Activated naive CD8-positive, alpha-beta T cell treated with anti-CD3 and anti-CD28 coated beads, Interleukin-2, amount 50 U/mL, for 24 hours (primary cell): ENCODE measurements around the gene SDR39U1.

ENCODE experiments used
- ATAC-seq: fragments of 150-1000 bp; cut with Tn5 transposase; one replicate; pipeline ENCODE4 v1.10.0; 2021
- DNase-seq: peaks from one replicate; pipeline ENCODE4 v3.0.0; 2021
- H3K27ac Mint-ChIP-seq: one replicate; pipeline ENCODE4 v1.8.0; 2021; ENCODE audit warnings: mild to moderate bottlenecking, mixed read lengths
- H3K27me3 Mint-ChIP-seq: one replicate; pipeline ENCODE4 v1.8.0; 2021; ENCODE audit warnings: mixed read lengths
- H3K36me3 Mint-ChIP-seq: one replicate; pipeline ENCODE4 v1.8.0; 2021; ENCODE audit warnings: low read depth, mixed read lengths
- H3K4me1 Mint-ChIP-seq: one replicate; pipeline ENCODE4 v1.8.0; 2021; ENCODE audit warnings: mixed read lengths
- H3K4me3 Mint-ChIP-seq: one replicate; pipeline ENCODE4 v1.8.0; 2021; ENCODE audit warnings: mild to moderate bottlenecking, moderate library complexity, mixed read lengths
- H3K9me3 Mint-ChIP-seq: one replicate; pipeline ENCODE4 v1.8.0; 2021; ENCODE audit warnings: mixed read lengths

The SDR39U1 gene

DNA sequence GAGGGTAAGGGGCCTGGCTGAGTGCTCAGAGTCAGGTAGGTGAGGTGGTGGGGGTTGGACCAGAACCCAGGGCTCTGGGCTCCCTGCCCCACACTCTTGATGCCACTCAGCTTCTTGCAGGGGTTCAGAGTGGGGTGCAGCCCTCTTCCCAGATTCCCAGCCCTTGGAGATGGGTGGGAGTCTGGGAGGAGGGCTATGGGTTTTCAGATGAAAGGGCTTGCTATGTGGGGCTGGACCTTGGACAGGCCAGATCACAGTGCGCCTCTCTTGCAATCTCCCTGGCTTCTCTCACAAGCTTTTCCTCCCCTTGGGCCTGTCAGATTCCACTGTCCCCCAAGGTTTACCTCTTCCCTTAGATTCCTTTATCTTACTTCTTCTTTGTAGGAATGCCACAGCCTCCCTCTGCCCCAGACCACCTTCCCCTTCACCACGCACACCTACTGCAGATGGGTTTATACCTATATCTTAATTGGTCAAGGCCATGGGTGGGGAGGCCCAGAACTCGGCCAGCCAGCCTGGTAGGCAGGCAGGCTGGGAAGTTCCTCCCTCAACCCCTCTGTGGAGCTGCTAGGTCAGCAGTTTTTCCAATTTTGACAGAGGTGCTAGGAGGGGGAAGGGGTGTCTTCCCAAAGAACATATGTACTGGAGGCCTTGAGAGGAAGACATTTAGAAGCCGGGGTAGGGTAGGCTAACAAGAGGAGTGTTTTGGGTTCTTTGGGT is 42.4 kb downstream of the SDR39U1 start:
- Mint-ChIP-seq H3K4me3 (no peak overlapping the region), H3K9me3 (no peaks in the 10 kb centered on the region), H3K27ac (no peak overlapping the region), H3K36me3 (no peaks in the 10 kb centered on the region), H3K27me3 (peaks cover 9% of the 10 kb centered on the region), H3K4me1 (peaks cover 4% of the 10 kb centered on the region)
- DNase-seq: no peak
- no peak for ATAC-seq

DNA sequence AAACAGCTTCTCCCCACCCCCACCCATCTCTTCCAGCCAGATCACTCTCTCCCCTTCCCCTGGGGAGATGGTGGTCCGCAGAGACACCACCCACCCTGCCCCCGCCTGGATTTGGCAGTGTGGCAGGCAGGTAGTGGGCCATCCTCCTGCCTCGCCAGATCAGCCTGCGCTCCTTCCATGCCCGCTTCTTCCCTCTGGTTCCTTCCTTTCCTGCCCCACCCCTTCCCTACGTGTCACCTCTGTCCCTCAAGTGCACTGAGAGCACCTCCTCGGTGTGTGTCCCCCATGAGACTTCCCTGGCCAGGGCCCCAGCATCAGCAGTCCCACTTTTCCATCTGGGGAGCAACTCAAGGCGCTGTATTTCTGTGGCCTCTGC is 43.1 kb downstream of the SDR39U1 start:
- DNase-seq (no peak), ATAC-seq (no peak)
- H3K4me3 Mint-ChIP-seq: peak overlapping the region; percentile 35
- peaks cover 9% of the 10 kb centered on the region for H3K27me3 Mint-ChIP-seq
- no peaks in the 10 kb centered on the region for H3K36me3 Mint-ChIP-seq
- H3K9me3 Mint-ChIP-seq: no peaks in the 10 kb centered on the region
- H3K27ac Mint-ChIP-seq: no peak overlapping the region
- peaks cover 4% of the 10 kb centered on the region for H3K4me1 Mint-ChIP-seq

DNA sequence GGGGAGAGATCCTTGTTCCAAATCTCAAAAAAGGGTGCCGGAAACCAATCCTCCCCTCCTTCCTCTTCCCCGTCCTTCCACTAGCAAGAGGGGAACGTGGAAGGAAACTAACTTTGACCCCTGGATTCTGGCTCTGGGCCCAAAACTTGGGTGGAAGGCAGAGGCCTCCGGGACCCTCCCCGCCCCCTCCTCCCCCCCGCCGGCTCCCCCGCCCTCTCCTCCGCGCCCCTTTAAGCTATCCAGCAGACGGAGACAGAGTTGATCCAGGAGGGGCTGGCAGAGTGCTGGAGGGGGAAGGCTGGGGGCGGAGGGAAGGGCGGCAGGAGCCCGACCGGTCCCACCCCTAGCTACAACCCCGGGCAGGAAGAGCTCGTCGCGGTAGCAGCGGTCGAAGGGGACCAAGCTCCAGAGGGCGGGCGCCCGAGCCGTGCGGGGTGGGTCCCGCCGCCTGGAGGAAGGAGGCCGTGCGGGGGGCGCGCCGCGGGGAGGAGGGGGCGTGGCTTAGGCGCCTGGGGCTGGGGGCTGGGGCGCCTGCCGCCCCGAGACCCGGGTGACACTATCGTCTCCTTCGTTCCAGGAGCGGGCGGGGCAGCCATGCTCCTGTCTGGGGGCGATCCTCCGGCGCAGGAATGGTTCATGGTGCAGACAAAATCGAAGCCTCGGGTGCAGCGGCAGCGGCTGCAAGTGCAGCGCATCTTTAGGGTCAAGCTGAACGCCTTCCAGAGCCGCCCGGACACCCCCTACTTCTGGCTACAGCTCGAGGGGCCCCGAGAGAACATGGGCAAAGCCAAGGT is 43.7 kb downstream of the SDR39U1 start, which contains the start of gene NYNRIN:
Gene NYNRIN, plus strand, starts transcription at position 351 of the 794 bp plus-strand sequence. Its CDS starts 244 bp downstream, at position 595.
- DNase-seq: peak; percentile 46
- peak; percentile 58 for ATAC-seq
- no peaks in the 10 kb centered on the region for H3K36me3 Mint-ChIP-seq
- peaks cover 4% of the 10 kb centered on the region for H3K4me1 Mint-ChIP-seq
- H3K27ac Mint-ChIP-seq: no peak within 1 kb of the TSS
- peaks cover 9% of the 10 kb centered on the region for H3K27me3 Mint-ChIP-seq
- peak within 1 kb of the TSS; percentile 35 for H3K4me3 Mint-ChIP-seq
- H3K9me3 Mint-ChIP-seq: no peaks in the 10 kb centered on the region

- no peak overlapping the region for H3K27ac Mint-ChIP-seq
- peaks cover 4% of the 10 kb centered on the region for H3K4me1 Mint-ChIP-seq
- H3K27me3 Mint-ChIP-seq: peaks cover 9% of the 10 kb centered on the region
- no peak for ATAC-seq
- H3K36me3 Mint-ChIP-seq: no peaks in the 10 kb centered on the region
- no peak overlapping the region for H3K4me3 Mint-ChIP-seq
- DNase-seq: no peak
- H3K9me3 Mint-ChIP-seq: no peaks in the 10 kb centered on the region
Observed at GRCh38 chr14:24398293-24398652, 44.3 kb downstream of the SDR39U1 start.

- no peak for ATAC-seq
Observed at GRCh38 chr14:24397639-24398292, 44.8 kb downstream of the SDR39U1 start.

DNA sequence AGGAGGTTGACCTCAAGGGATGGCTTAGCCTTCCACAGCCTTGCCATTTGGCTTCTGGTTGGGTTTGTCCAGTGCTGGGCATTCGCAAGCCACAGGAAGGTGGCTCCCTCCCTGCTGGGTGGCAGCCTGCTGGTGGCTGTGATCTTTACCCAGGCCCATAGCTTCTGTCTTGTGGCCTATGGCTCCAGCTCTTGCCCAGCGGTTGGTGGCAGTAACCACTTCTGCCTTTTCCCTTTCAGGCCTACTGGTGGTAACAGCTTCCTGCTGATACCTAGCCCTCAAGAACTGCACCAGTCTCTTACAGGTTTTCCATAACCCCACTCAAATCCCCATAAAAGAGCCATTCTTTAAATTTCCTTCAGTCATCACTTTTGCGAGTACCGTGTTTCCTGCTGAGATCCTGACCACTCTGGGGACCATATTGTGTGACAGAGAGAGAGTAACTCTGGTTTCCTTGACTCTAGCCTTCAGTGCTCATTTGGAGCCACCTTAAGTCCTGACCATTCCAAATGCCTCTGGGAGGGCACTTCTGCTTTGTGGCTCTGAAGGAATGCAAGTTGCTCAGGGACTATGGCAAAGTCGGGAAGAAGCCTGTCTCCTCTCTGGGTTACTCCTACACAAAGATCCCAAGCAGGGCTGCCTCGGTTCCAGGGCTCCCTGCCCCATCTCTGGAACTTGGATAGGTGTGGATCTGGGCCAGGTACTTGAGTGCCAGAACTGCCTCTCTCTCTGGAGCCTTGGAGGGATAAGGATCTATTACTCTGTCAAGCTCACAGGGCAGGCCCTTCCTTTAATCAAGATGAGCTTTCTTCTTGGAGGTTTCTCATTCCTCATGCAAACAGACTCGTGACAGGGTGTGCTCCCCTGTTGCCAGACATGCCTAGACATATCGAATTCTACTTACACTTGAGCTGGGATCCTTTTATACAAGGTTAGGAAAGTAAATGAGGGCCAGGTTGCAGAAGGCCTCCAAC is 46.7 kb downstream of the SDR39U1 start:
- H3K9me3 Mint-ChIP-seq: no peaks in the 10 kb centered on the region
- ATAC-seq (no peak), DNase-seq (no peak)
- H3K4me3 Mint-ChIP-seq: no peak overlapping the region
- peaks cover 4% of the 10 kb centered on the region for H3K4me1 Mint-ChIP-seq
- no peak overlapping the region for H3K27ac Mint-ChIP-seq
- peaks cover 13% of the 10 kb centered on the region for H3K27me3 Mint-ChIP-seq
- no peaks in the 10 kb centered on the region for H3K36me3 Mint-ChIP-seq

More at GRCh38 chr14:24397639-24398292, 44.8 kb downstream of the SDR39U1 start:
- no peak for DNase-seq
- peaks cover 4% of the 10 kb centered on the region for H3K4me1 Mint-ChIP-seq
- H3K27me3 Mint-ChIP-seq: peaks cover 9% of the 10 kb centered on the region
- H3K36me3 Mint-ChIP-seq: no peaks in the 10 kb centered on the region
- no peak overlapping the region for H3K27ac Mint-ChIP-seq
- H3K4me3 Mint-ChIP-seq: no peak overlapping the region
- no peaks in the 10 kb centered on the region for H3K9me3 Mint-ChIP-seq

DNA sequence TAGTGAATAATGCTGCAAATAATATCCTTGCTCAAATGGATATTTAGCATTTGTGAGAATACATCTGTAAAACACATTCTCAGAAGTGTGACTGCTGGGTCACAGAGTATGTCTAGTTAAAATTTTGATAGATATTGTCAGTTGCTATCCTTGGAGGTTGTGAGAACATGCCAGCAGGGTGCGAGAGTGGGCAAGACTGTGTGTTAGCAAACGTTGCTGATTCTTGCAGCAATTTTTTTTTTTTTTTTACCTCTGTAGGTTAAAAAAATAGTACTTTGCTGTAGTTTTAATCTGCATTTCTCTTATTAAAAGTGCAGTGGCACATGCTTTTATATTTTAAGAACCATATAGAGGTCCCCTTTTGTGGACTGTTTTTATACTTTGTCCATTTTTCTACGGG is 48.3 kb downstream of the SDR39U1 start:
- Mint-ChIP-seq H3K4me3 (no peak overlapping the region), H3K9me3 (no peaks in the 10 kb centered on the region), H3K36me3 (no peaks in the 10 kb centered on the region), H3K4me1 (peaks cover 1% of the 10 kb centered on the region), H3K27ac (no peak overlapping the region), H3K27me3 (peaks cover 11% of the 10 kb centered on the region)
- DNase-seq: no peak
- no peak for ATAC-seq

- Mint-ChIP-seq H3K4me3 (no peak overlapping the region), H3K4me1 (no peaks in the 10 kb centered on the region), H3K36me3 (no peaks in the 10 kb centered on the region), H3K27me3 (peaks cover 11% of the 10 kb centered on the region), H3K9me3 (no peaks in the 10 kb centered on the region), H3K27ac (no peak overlapping the region)
- DNase-seq: no peak
- ATAC-seq: no peak
Observed at GRCh38 chr14:24392325-24393091, 50.1 kb downstream of the SDR39U1 start.

- no peaks in the 10 kb centered on the region for H3K36me3 Mint-ChIP-seq
- H3K9me3 Mint-ChIP-seq: no peaks in the 10 kb centered on the region
- DNase-seq (no peak), ATAC-seq (no peak)
- H3K4me3 Mint-ChIP-seq: no peak overlapping the region
- no peak overlapping the region for H3K27ac Mint-ChIP-seq
- no peaks in the 10 kb centered on the region for H3K4me1 Mint-ChIP-seq
- H3K27me3 Mint-ChIP-seq: peaks cover 11% of the 10 kb centered on the region
Observed at GRCh38 chr14:24390701-24391468, 51.7 kb downstream of the SDR39U1 start.
